ENCODE measurements around the gene INPP4B. TPM values are rescaled to one million over a fixed set of nuclear protein-coding genes. Genes with fewer than 3 reads are reported as not detected.

The INPP4B gene
- total RNA-seq, 2 experiments from 2014 or later, result 63.9 to 64.9 TPM

- Mint-ChIP-seq H3K27ac (peak overlapping the region; percentile 86), H3K9me3 (no peaks in the 10 kb centered on the region), H3K4me3 (no peak overlapping the region), H3K27me3 (no peaks in the 10 kb centered on the region), H3K4me1 (ENCODE audit: low read depth) (peaks cover 83% of the 10 kb centered on the region), H3K36me3 (peaks cover 71% of the 10 kb centered on the region)
- no peak for DNase-seq
- POLR2A ChIA-PET, result interaction anchor here (1.3 to 1.7 kb wide), 2 partner anchors 9 to 12 kb away, joined by 3 to 8 read pairs; no protein-coding TSS in a partner anchor
- intact Hi-C loops (cut with micrococcal nuclease), result no loop called here
- CTCF ChIA-PET, result no interaction called here
Observed at GRCh38 chr4:142393127-142393526, 453.0 kb downstream of the INPP4B start.

DNA sequence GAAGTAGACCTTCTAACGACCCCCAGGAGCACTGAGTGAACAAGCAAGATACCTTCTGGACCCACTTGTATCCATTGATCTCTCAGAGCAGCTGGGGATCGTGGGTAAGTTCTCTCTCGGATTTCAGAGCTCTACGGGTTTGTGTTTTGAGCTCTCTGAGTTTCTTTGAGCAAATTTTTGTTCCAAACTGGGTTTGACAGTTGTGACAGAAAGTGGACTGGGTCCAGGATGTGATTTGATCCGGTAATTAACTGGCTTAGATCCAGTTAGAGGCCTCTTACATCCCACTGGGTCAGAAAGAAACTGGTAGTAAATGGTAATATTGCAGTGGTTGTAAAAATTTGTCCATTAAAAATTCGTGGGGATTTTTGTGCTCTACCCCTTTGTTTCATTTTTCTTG, 459.2 kb downstream of the INPP4B start:
- CTCF ChIA-PET, result interaction anchor here (0.6 to 3.1 kb wide), 8 partner anchors 10 to 180 kb away, joined by 3 to 8 read pairs (median 4); no protein-coding TSS in a partner anchor
- no peak for DNase-seq
- POLR2A ChIA-PET, result interaction anchor here (0.7 to 5.0 kb wide), 9 partner anchors 8 to 260 kb away, joined by 3 to 97 read pairs (median 4); no protein-coding TSS in a partner anchor
- intact Hi-C loops (cut with micrococcal nuclease), result loop anchor here (1.0 kb wide), 1 partner anchor 10 kb away; no protein-coding TSS in a partner anchor
- no peaks in the 10 kb centered on the region for H3K9me3 Mint-ChIP-seq
- H3K36me3 Mint-ChIP-seq, result peaks cover 54% of the 10 kb centered on the region
- H3K4me3 Mint-ChIP-seq, result peak overlapping the region; percentile 77
- no peaks in the 10 kb centered on the region for H3K27me3 Mint-ChIP-seq
- H3K4me1 Mint-ChIP-seq (ENCODE audit: low read depth), result peaks cover 77% of the 10 kb centered on the region
- H3K27ac Mint-ChIP-seq, result peak overlapping the region; percentile 89

GRCh38 chr4:142386449-142386848, 459.7 kb downstream of the INPP4B start:
- CTCF ChIA-PET, result interaction anchor here (0.7 to 3.1 kb wide), 6 partner anchors 11 to 181 kb away, joined by 4 to 8 read pairs (median 4); no protein-coding TSS in a partner anchor

DNA sequence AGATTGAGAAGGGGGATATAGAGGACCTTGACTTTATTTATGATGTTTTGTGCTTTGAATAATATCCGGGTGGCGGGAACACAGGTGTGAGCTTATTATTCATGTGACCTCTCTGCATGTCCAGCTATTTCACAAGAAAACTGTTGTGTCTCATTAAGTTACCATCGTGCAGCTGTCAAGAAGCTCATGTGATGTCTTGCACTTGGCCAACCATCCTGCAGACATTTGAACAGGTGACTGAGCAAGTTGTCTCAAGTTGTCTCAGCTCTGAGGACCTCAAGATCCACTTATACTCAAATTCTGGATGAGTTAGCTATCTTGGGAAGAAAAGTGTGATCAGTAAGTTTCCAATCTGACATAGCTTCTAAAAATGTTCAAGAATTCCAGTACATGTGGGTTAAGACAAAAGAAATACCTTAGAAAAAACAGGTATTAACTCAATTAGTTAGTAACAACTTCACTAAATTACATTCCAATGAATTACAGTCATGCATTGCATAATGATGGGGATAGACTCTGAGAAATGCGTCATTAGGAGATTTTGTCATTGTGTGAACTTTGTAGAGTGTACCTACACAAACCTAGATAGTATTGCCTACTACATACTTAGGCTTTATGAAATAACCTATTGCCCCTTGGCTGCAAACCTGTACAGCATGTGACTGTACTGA, 462.2 kb downstream of the INPP4B start:
- Mint-ChIP-seq H3K36me3 (peaks cover 42% of the 10 kb centered on the region), H3K4me3 (peak overlapping the region; percentile 1), H3K27me3 (no peaks in the 10 kb centered on the region), H3K9me3 (no peaks in the 10 kb centered on the region), H3K4me1 (ENCODE audit: low read depth) (peaks cover 83% of the 10 kb centered on the region), H3K27ac (peak overlapping the region; percentile 62)
- CTCF ChIA-PET, result interaction anchor here (0.7 to 1.6 kb wide), 4 partner anchors 11 to 183 kb away, joined by 3 to 5 read pairs (median 3); no protein-coding TSS in a partner anchor
- POLR2A ChIA-PET, result interaction anchor here (0.9 to 1.4 kb wide), 5 partner anchors 10 to 23 kb away, joined by 3 to 6 read pairs (median 3); no protein-coding TSS in a partner anchor
- intact Hi-C loops (cut with micrococcal nuclease), result no loop called here
- DNase-seq, result no peak

More at GRCh38 chr4:142386449-142386848, 459.7 kb downstream of the INPP4B start:
- Mint-ChIP-seq H3K4me3 (peak overlapping the region; percentile 77), H3K27me3 (no peaks in the 10 kb centered on the region), H3K4me1 (ENCODE audit: low read depth) (peaks cover 76% of the 10 kb centered on the region), H3K27ac (peak overlapping the region; percentile 89), H3K36me3 (peaks cover 51% of the 10 kb centered on the region), H3K9me3 (no peaks in the 10 kb centered on the region)
- intact Hi-C loops (cut with micrococcal nuclease), result no loop called here
- POLR2A ChIA-PET, result interaction anchor here (1.0 to 5.0 kb wide), 6 partner anchors 8 to 32 kb away, joined by 3 to 97 read pairs (median 6); no protein-coding TSS in a partner anchor
- peak; percentile 36 for DNase-seq

DNA sequence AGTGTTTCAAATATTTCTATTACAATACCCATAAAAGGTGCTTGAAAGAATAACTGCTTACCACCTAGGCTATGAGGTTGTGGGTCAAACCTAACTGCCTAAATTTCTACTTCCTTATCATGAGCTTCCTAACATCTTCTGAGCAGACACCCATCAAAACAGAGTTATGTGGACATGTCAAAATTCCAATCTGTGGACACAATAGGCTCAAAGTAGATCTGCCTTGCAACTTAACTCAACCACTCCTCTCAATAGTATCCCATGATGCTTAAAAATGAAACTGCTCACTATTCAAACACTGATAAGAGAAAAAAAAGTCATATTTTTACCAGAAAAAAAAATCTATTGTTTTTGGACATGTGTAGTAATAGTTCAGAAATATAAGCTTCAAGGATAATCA, 462.7 kb downstream of the INPP4B start:
- DNase-seq, result no peak
- peaks cover 38% of the 10 kb centered on the region for H3K36me3 Mint-ChIP-seq
- H3K9me3 Mint-ChIP-seq, result no peaks in the 10 kb centered on the region
- peak overlapping the region; percentile 1 for H3K4me3 Mint-ChIP-seq
- ChIA-PET CTCF (interaction anchor here (0.7 to 1.6 kb wide), 4 partner anchors 11 to 184 kb away, joined by 3 to 5 read pairs (median 3); no protein-coding TSS in a partner anchor), POLR2A (interaction anchor here (0.9 to 1.4 kb wide), 5 partner anchors 9 to 24 kb away, joined by 3 to 6 read pairs (median 3); no protein-coding TSS in a partner anchor)
- intact Hi-C loops (cut with micrococcal nuclease), result no loop called here
- no peaks in the 10 kb centered on the region for H3K27me3 Mint-ChIP-seq
- H3K27ac Mint-ChIP-seq, result peak overlapping the region; percentile 62
- peaks cover 83% of the 10 kb centered on the region for H3K4me1 Mint-ChIP-seq (ENCODE audit: low read depth)

- POLR2A ChIA-PET, result interaction anchor here (1.1 to 3.6 kb wide), 4 partner anchors 9 to 187 kb away, joined by 3 to 41 read pairs (median 12); no protein-coding TSS in a partner anchor
- Mint-ChIP-seq H3K4me1 (ENCODE audit: low read depth) (peaks cover 79% of the 10 kb centered on the region), H3K36me3 (peaks cover 27% of the 10 kb centered on the region), H3K9me3 (no peaks in the 10 kb centered on the region), H3K27me3 (no peaks in the 10 kb centered on the region), H3K4me3 (no peak overlapping the region), H3K27ac (peak overlapping the region; percentile 65)
- intact Hi-C loops (cut with micrococcal nuclease), result no loop called here
- CTCF ChIA-PET, result interaction anchor here (3.2 kb wide), 1 partner anchor 26 kb away, joined by 19 read pairs; no protein-coding TSS in a partner anchor
- DNase-seq, result no peak
Observed at GRCh38 chr4:142380052-142380602, 466.0 kb downstream of the INPP4B start.

GRCh38 chr4:142379277-142380051, 466.6 kb downstream of the INPP4B start:
- ChIA-PET CTCF (interaction anchor here (1.4 to 3.2 kb wide), 5 partner anchors 18 to 37 kb away, joined by 5 to 19 read pairs (median 6); no protein-coding TSS in a partner anchor), POLR2A (interaction anchor here (1.1 to 3.6 kb wide), 10 partner anchors 7 to 327 kb away, joined by 3 to 41 read pairs (median 6); no protein-coding TSS in a partner anchor)
- Mint-ChIP-seq H3K27me3 (no peaks in the 10 kb centered on the region), H3K4me1 (ENCODE audit: low read depth) (peaks cover 78% of the 10 kb centered on the region), H3K9me3 (no peaks in the 10 kb centered on the region), H3K27ac (peak overlapping the region; percentile 85), H3K4me3 (no peak overlapping the region), H3K36me3 (peaks cover 26% of the 10 kb centered on the region)
- intact Hi-C loops (cut with micrococcal nuclease), result loop anchor here (10.0 kb wide), 1 partner anchor 1135 kb away; the partner anchor contains the start of gene SMARCA5
- no peak for DNase-seq

DNA sequence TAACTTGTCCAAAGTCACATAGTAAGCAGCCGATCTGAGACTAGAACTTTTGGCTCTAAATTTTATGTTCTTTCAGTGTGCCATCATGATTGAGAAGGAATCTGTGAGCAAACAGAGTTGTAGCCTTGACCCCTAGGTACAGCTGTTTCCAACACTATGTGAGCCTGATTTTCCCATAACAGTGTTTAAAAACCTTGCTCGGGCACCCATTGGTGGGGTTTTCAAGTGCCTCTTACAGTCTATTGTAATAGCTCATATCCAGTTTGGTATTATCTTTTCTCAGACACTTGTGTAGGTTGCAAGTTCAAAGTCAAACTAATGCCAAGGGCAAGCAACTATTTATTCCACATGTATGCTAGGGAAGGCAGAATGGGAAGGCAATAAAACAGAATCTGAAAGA, 467.9 kb downstream of the INPP4B start:
- Mint-ChIP-seq H3K4me1 (ENCODE audit: low read depth) (peaks cover 75% of the 10 kb centered on the region), H3K4me3 (peak overlapping the region; percentile 73), H3K27me3 (no peaks in the 10 kb centered on the region), H3K9me3 (no peaks in the 10 kb centered on the region), H3K27ac (peak overlapping the region; percentile 85), H3K36me3 (peaks cover 18% of the 10 kb centered on the region)
- CTCF ChIA-PET, result interaction anchor here (0.7 to 3.2 kb wide), 9 partner anchors 19 to 466 kb away, joined by 3 to 19 read pairs (median 5); no protein-coding TSS in a partner anchor
- DNase-seq, result no peak
- intact Hi-C loops (cut with micrococcal nuclease), result loop anchor here (10.0 kb wide), 1 partner anchor 1137 kb away; the partner anchor contains the start of gene SMARCA5
- POLR2A ChIA-PET, result interaction anchor here (0.8 to 3.6 kb wide), 12 partner anchors 9 to 328 kb away, joined by 3 to 41 read pairs (median 6); no protein-coding TSS in a partner anchor

- CTCF ChIA-PET, result interaction anchor here (0.7 to 3.2 kb wide), 7 partner anchors 19 to 467 kb away, joined by 3 to 19 read pairs (median 5); no protein-coding TSS in a partner anchor
- intact Hi-C loops (cut with micrococcal nuclease), result loop anchor here (1.0 to 10.0 kb wide), 8 partner anchors 10 to 1137 kb away; partner anchors contain the start of gene SMARCA5
- H3K27ac Mint-ChIP-seq, result peak overlapping the region; percentile 85
- no peaks in the 10 kb centered on the region for H3K9me3 Mint-ChIP-seq
- POLR2A ChIA-PET, result interaction anchor here (0.8 to 3.6 kb wide), 9 partner anchors 9 to 190 kb away, joined by 3 to 41 read pairs (median 7); no protein-coding TSS in a partner anchor
- no peaks in the 10 kb centered on the region for H3K27me3 Mint-ChIP-seq
- H3K36me3 Mint-ChIP-seq, result peaks cover 18% of the 10 kb centered on the region
- H3K4me3 Mint-ChIP-seq, result peak overlapping the region; percentile 73
- H3K4me1 Mint-ChIP-seq (ENCODE audit: low read depth), result peaks cover 77% of the 10 kb centered on the region
- DNase-seq, result no peak
Observed at GRCh38 chr4:142377342-142378091, 468.6 kb downstream of the INPP4B start.

DNA sequence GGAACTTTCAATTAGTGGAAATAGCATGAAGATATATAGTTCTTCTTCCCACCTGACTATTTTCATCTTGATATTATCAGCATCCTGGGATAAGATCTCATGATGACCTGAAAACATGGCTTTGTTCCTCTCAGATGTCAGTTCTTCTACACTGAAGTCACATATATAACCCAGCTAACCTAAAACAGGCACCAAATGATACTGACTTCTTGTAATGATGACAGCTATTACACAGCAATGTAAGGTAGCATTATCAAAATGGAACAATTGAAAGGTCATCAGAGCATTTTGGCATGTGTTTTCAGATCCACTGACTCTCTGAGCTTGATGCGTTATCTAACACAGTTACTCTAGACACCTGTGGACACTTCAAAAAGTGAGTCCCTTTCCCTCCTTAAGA, 469.9 kb downstream of the INPP4B start:
- intact Hi-C loops (cut with micrococcal nuclease), result loop anchor here (10.0 kb wide), 1 partner anchor 1139 kb away; the partner anchor contains the start of gene SMARCA5
- POLR2A ChIA-PET, result interaction anchor here (0.7 to 4.7 kb wide), 9 partner anchors 8 to 191 kb away, joined by 3 to 97 read pairs (median 6); no protein-coding TSS in a partner anchor
- H3K9me3 Mint-ChIP-seq, result peaks cover under 1% of the 10 kb centered on the region
- CTCF ChIA-PET, result interaction anchor here (0.9 to 3.1 kb wide), 4 partner anchors 9 to 27 kb away, joined by 3 to 15 read pairs (median 4); no protein-coding TSS in a partner anchor
- H3K27ac Mint-ChIP-seq, result peak overlapping the region; percentile 85
- H3K36me3 Mint-ChIP-seq, result peaks cover 23% of the 10 kb centered on the region
- H3K27me3 Mint-ChIP-seq, result no peaks in the 10 kb centered on the region
- H3K4me1 Mint-ChIP-seq (ENCODE audit: low read depth), result peaks cover 83% of the 10 kb centered on the region
- peak overlapping the region; percentile 73 for H3K4me3 Mint-ChIP-seq
- DNase-seq, result no peak
